Hepatocyte (in vitro differentiated cells): Measurements from ENCODE around the gene AKAP6. TPM values are rescaled to one million over a fixed set of nuclear protein-coding genes. Genes with fewer than 3 reads are reported as not detected.

Experiments
- DNase-seq: peaks from one replicate; pipeline ENCODE4 v3.0.0-alpha.2; 2016; ENCODE audit warnings: low spot score
- H2AFZ ChIP-seq: fragments of 200-600 bp; sonication (generic); 2 replicates; pipeline ENCODE4 v1.6.0; 2016; ENCODE audit warnings: antibody characterized with exemption, mild to moderate bottlenecking
- H3K27ac ChIP-seq: fragments of 200-600 bp; sonication (generic); 2 replicates; pipeline ENCODE4 v1.5.1; 2016; ENCODE audit warnings: mild to moderate bottlenecking
- H3K27me3 ChIP-seq: fragments of 200-600 bp; sonication (generic); 2 replicates; pipeline ENCODE4 v1.6.1; 2016
- H3K36me3 ChIP-seq: fragments of 200-600 bp; sonication (generic); replicated peaks from 2 replicates; pipeline ENCODE4 v1.5.1; 2016; ENCODE audit warnings: low read depth; ENCODE audit not compliant: insufficient read depth
- H3K4me1 ChIP-seq: fragments of 200-600 bp; sonication (generic); 2 replicates; pipeline ENCODE4 v1.5.1; 2016; ENCODE audit warnings: mild to moderate bottlenecking, moderate library complexity; ENCODE audit not compliant: insufficient read depth
- H3K4me2 ChIP-seq: fragments of 200-600 bp; sonication (generic); 2 replicates; pipeline ENCODE4 v1.6.0; 2016
- H3K4me3 ChIP-seq: fragments of 200-600 bp; sonication (generic); 2 replicates; pipeline ENCODE4 v1.5.1; 2016; ENCODE audit warnings: mild to moderate bottlenecking
- H3K79me2 ChIP-seq: fragments of 200-600 bp; sonication (generic); 2 replicates; pipeline ENCODE4 v1.6.0; 2017; ENCODE audit warnings: mild to moderate bottlenecking
- H3K9me2 ChIP-seq: fragments of 200-600 bp; sonication (generic); replicated peaks from 2 replicates; pipeline ENCODE4 v1.6.0; 2017; ENCODE audit warnings: mild to moderate bottlenecking; ENCODE audit not compliant: insufficient read depth
- H3K9me3 ChIP-seq: fragments of 200-600 bp; sonication (generic); 2 replicates; pipeline ENCODE4 v1.5.1; 2016; ENCODE audit warnings: low read depth, mild to moderate bottlenecking
- H4K20me1 ChIP-seq: fragments of 200-600 bp; sonication (generic); 2 replicates; pipeline ENCODE4 v1.6.0; 2016; ENCODE audit warnings: mild to moderate bottlenecking; ENCODE audit not compliant: insufficient read depth, poor library complexity, severe bottlenecking
- EZH2 ChIP-seq: fragments of 200-600 bp; sonication (generic); IDR thresholded peaks from 2 replicates; pipeline ENCODE4 v1.6.1; 2016; ENCODE audit warnings: antibody characterized with exemption, mild to moderate bottlenecking, borderline replicate concordance
- EZH2phosphoT487 ChIP-seq: fragments of 200-600 bp; sonication (generic); IDR thresholded peaks from one replicate; pipeline ENCODE4 v1.6.1; 2018; ENCODE audit warnings: antibody characterized with exemption, mild to moderate bottlenecking, low read depth, moderate library complexity; ENCODE audit not compliant: unreplicated experiment, severe bottlenecking
- WGBS: methylation state at CpG from one replicate; pipeline ENCODE4 v1.1.6; 2016; ENCODE audit warnings: low lambda C conversion rate; ENCODE audit errors: missing lambda C conversion rate; 5-methylcytosine and 5-hydroxymethylcytosine counted together
- polyA plus RNA-seq: library from polyadenylated mRNA; unstranded; fragments of >200 nt; fragmentation: Nextera tagmentation; extraction: Ambion mirVana; gene quantifications from 2 replicates; pipeline ENCODE4 v1.2.1, GENCODE V29; 2016
- total RNA-seq: library from RNA; depleted of rRNA; stranded (reverse); fragments of >200 nt; gene quantifications from 2 replicates; pipeline ENCODE4 v1.2.3, GENCODE V29; 2014
- TF ChIP-seq, protein P1 (sequence below): fragments of 200-600 bp; sonication (generic); IDR thresholded peaks from 2 replicates; pipeline ENCODE4 v1.5.1; 2016; ENCODE audit warnings: antibody characterized with exemption, mild to moderate bottlenecking; ENCODE audit not compliant: poor library complexity

AKAP6 gene
- total and polyA plus RNA-seq, 2 experiments from 2014 or later, result 1.1 to 2.1 TPM

DNA sequence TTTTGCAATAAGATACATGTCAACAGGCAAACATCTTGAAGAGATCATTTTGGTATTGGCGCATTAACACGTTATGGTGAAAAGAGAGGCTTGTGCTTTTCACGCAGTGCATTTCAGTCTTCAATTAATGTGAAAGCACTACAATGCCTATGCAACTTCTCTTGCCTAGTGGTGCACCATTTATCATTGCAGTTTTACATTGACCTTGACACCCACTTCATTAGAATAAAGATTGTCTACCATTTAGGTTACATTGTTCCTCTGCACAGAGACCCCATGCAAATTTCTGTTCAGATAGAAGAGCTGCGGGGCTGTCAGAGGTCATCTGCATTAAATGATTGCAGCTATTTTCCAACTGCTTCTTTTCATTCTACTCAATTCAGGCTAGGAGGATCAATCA, 397.4 kb downstream of the AKAP6 start:
- Histone ChIP-seq H3K4me2 (no peak overlapping the region), H4K20me1 (no peaks in the 10 kb centered on the region), H3K36me3 (no peaks in the 10 kb centered on the region), H3K27me3 (no peaks in the 10 kb centered on the region), H3K27ac (no peak overlapping the region), H3K4me1 (no peaks in the 10 kb centered on the region), H3K9me2 (no peaks in the 10 kb centered on the region), H3K4me3 (no peak overlapping the region), H3K79me2 (no peaks in the 10 kb centered on the region), H3K9me3 (no peaks in the 10 kb centered on the region), H2AFZ (no peak overlapping the region)
- TF ChIP-seq EZH2, result no peak
- TF ChIP-seq EZH2phosphoT487, result no peak
- TF ChIP-seq, protein P1, sequence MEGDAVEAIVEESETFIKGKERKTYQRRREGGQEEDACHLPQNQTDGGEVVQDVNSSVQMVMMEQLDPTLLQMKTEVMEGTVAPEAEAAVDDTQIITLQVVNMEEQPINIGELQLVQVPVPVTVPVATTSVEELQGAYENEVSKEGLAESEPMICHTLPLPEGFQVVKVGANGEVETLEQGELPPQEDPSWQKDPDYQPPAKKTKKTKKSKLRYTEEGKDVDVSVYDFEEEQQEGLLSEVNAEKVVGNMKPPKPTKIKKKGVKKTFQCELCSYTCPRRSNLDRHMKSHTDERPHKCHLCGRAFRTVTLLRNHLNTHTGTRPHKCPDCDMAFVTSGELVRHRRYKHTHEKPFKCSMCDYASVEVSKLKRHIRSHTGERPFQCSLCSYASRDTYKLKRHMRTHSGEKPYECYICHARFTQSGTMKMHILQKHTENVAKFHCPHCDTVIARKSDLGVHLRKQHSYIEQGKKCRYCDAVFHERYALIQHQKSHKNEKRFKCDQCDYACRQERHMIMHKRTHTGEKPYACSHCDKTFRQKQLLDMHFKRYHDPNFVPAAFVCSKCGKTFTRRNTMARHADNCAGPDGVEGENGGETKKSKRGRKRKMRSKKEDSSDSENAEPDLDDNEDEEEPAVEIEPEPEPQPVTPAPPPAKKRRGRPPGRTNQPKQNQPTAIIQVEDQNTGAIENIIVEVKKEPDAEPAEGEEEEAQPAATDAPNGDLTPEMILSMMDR, result no peak
- no peak for DNase-seq
- 96% methylated on average over 4 of the region's 4 CpGs for WGBS

DNA sequence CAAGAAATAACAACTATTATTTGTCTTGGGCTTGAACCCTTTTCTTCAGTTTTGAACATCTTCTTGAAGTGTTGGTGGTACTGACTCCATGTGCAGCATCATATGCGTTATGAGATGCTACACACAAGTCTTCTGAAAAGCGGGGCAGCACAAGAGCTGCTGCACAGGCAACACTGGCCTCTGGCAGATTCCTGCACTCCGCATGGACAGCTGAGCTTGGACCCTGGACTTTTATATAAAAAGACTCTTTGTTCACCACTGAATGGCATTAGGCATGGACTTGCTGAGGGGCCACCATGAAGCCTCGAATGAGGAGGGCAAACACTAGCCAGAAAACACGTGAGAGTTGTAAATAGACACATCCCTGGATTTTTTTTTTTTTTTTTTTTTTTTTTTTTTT, 398.7 kb downstream of the AKAP6 start:
- no peak for DNase-seq
- 93% methylated on average over 5 of the region's 5 CpGs for WGBS
- H3K9me3 ChIP-seq, result no peaks in the 10 kb centered on the region

DNA sequence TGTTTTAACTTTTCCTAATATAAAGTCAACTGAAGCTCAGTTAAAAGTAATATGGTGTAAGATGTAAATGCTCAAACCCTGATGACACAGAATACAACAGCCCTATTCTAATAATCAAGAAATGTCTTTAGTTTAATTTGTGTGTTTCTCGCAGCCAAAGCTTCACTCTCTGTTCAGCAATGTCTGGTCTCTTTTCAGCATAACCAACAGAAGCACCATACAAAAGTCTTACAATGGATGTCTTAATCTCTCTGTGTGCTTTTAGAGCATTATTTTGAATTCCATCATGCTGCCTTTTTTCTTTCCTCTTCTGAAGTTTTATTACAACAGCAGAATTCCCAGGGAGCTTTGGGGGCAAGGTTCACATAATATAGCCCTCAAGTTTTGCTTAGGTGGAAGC, 399.4 kb downstream of the AKAP6 start:
- no peaks in the 10 kb centered on the region for H3K27me3 ChIP-seq
- no peak overlapping the region for H3K4me2 ChIP-seq
- WGBS, result 94% methylated on average over 1 of the region's 1 CpG
- TF ChIP-seq EZH2 (no peak), EZH2phosphoT487 (no peak)
- TF ChIP-seq, protein P1, result no peak
- DNase-seq, result no peak
- H3K4me1 ChIP-seq, result no peaks in the 10 kb centered on the region
- no peaks in the 10 kb centered on the region for H3K9me2 ChIP-seq
- H4K20me1 ChIP-seq, result no peaks in the 10 kb centered on the region
- H2AFZ ChIP-seq, result no peak overlapping the region
- no peaks in the 10 kb centered on the region for H3K36me3 ChIP-seq
- H3K27ac ChIP-seq, result no peak overlapping the region
- H3K79me2 ChIP-seq, result no peaks in the 10 kb centered on the region
- H3K9me3 ChIP-seq, result no peaks in the 10 kb centered on the region
- no peak overlapping the region for H3K4me3 ChIP-seq

More for the DNA sequence above, 398.7 kb downstream of the AKAP6 start:
- no peak overlapping the region for H3K27ac ChIP-seq
- no peaks in the 10 kb centered on the region for H3K79me2 ChIP-seq
- no peaks in the 10 kb centered on the region for H3K4me1 ChIP-seq
- TF ChIP-seq EZH2phosphoT487, result no peak
- no peak for TF ChIP-seq EZH2
- TF ChIP-seq, protein P1, result no peak
- no peaks in the 10 kb centered on the region for H3K27me3 ChIP-seq
- no peak overlapping the region for H3K4me2 ChIP-seq
- H3K9me2 ChIP-seq, result no peaks in the 10 kb centered on the region
- no peaks in the 10 kb centered on the region for H3K36me3 ChIP-seq
- H3K4me3 ChIP-seq, result no peak overlapping the region
- H2AFZ ChIP-seq, result no peak overlapping the region
- no peaks in the 10 kb centered on the region for H4K20me1 ChIP-seq

DNA sequence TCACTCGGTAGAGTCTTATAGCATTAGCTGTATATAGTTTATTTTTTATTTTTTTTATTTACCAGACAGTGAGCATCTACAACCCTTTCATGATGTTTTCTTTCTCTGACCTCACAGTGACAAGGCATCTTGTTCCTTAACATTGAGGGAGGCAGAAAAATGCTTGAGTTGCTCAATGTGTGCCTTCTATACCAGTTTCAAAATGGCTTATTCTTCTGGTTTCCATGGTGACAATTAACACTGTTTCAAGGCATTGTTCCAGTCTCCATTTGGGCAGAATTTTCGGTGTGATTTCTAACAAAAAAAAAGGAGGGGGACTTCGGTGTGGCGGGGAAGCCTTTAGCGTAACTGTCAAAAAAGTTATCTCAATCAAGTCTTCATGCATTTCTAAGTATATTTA, 399.9 kb downstream of the AKAP6 start:
- no peaks in the 10 kb centered on the region for H3K4me1 ChIP-seq
- no peaks in the 10 kb centered on the region for H3K36me3 ChIP-seq
- TF ChIP-seq, protein P1, result no peak
- no peak for TF ChIP-seq EZH2phosphoT487
- TF ChIP-seq EZH2, result no peak
- H3K9me3 ChIP-seq, result no peaks in the 10 kb centered on the region
- DNase-seq, result no peak
- no peak overlapping the region for H3K4me2 ChIP-seq
- no peak overlapping the region for H3K27ac ChIP-seq
- no peaks in the 10 kb centered on the region for H3K27me3 ChIP-seq
- H4K20me1 ChIP-seq, result no peaks in the 10 kb centered on the region
- H3K4me3 ChIP-seq, result no peak overlapping the region
- H3K9me2 ChIP-seq, result no peaks in the 10 kb centered on the region
- no peak overlapping the region for H2AFZ ChIP-seq
- WGBS, result 93% methylated on average over 5 of the region's 5 CpGs
- H3K79me2 ChIP-seq, result no peaks in the 10 kb centered on the region
